Activated CD8-positive, alpha-beta T cell treated with anti-CD3 and anti-CD28 coated beads for 36 hours (primary cell): Measurements from ENCODE around the gene RPGRIP1L. TPM values are rescaled to one million over a fixed set of nuclear protein-coding genes. Genes with fewer than 3 reads are reported as not detected.

ENCODE experiments used
- ATAC-seq: fragments of 200-7000 bp; cut with Tn5 transposase; one replicate; pipeline ENCODE4 v1.10.0; 2021; ENCODE audit warnings: mild to moderate bottlenecking, moderate library complexity
- CTCF ChIA-PET: fragments of 350-600 bp; sonication (Branson Sonifier 250); formaldehyde crosslinking; loops from one replicate; lab custom pipeline; 2021; ENCODE audit warnings: antibody characterized with exemption; lab: Charles Lee
- POLR2A ChIA-PET: fragments of 350-600 bp; sonication (Branson Sonifier 250); formaldehyde crosslinking; loops from one replicate; lab custom pipeline; 2021; ENCODE audit warnings: antibody characterized with exemption; lab: Charles Lee
- DNase-seq: peaks from one replicate; pipeline ENCODE4 v3.0.0-alpha.2; 2020
- H3K27ac Mint-ChIP-seq: one replicate; pipeline ENCODE4 v1.8.0; 2021; ENCODE audit warnings: mild to moderate bottlenecking, mixed read lengths
- H3K27me3 Mint-ChIP-seq: one replicate; pipeline ENCODE4 v1.8.0; 2021; ENCODE audit warnings: mixed read lengths
- H3K36me3 Mint-ChIP-seq: one replicate; pipeline ENCODE4 v1.8.0; 2021; ENCODE audit warnings: low read depth, mixed read lengths
- H3K4me1 Mint-ChIP-seq: one replicate; pipeline ENCODE4 v1.8.0; 2021; ENCODE audit warnings: low read depth, mixed read lengths
- H3K4me3 Mint-ChIP-seq: one replicate; pipeline ENCODE4 v1.8.0; 2021; ENCODE audit warnings: mild to moderate bottlenecking, moderate library complexity, mixed read lengths
- H3K9me3 Mint-ChIP-seq: one replicate; pipeline ENCODE4 v1.8.0; 2021; ENCODE audit warnings: mixed read lengths
- intact Hi-C: fragments of 100-400 bp; cut with micrococcal nuclease; formaldehyde crosslinking; loops from one replicate; pipeline ENCODE4 v1.10.0; 2022
- total RNA-seq, 2 experiments: library from RNA; stranded (reverse); gene quantifications; one replicate each; pipeline ENCODE4 v1.2.3, GENCODE V29; 2021
- TF ChIP-seq, protein P1 (sequence below): fragments of 200-600 bp; IDR thresholded peaks from one replicate; pipeline ENCODE4 v1.8.0; 2022; ENCODE audit warnings: antibody characterized with exemption, mild to moderate bottlenecking

Gene RPGRIP1L
- total RNA-seq, 2 experiments from 2014 or later, result 6.0 to 6.2 TPM

DNA sequence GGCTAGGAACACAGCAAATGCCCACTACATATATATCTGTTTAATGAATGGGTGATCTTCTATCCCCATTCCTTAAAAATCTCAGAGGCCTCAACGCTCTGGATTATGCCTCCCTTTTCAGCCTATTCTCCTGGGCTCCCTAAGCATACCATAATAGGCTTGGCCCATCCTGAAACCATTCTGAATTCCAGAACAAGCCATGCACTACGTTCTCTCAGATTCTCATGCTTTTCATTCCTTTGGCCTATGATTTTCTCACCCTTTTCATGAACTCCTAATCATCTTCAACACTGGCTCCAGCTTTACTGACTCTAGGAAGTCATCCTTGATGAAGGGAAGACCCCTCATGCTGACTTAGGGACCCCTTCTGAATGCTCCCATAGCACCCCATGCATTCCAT lies 71.1 kb downstream of the RPGRIP1L start:
- intact Hi-C loops, result no loop called here
- no peak overlapping the region for H3K4me3 Mint-ChIP-seq
- peaks cover 2% of the 10 kb centered on the region for H3K36me3 Mint-ChIP-seq
- no peaks in the 10 kb centered on the region for H3K9me3 Mint-ChIP-seq
- TF ChIP-seq, protein P1, sequence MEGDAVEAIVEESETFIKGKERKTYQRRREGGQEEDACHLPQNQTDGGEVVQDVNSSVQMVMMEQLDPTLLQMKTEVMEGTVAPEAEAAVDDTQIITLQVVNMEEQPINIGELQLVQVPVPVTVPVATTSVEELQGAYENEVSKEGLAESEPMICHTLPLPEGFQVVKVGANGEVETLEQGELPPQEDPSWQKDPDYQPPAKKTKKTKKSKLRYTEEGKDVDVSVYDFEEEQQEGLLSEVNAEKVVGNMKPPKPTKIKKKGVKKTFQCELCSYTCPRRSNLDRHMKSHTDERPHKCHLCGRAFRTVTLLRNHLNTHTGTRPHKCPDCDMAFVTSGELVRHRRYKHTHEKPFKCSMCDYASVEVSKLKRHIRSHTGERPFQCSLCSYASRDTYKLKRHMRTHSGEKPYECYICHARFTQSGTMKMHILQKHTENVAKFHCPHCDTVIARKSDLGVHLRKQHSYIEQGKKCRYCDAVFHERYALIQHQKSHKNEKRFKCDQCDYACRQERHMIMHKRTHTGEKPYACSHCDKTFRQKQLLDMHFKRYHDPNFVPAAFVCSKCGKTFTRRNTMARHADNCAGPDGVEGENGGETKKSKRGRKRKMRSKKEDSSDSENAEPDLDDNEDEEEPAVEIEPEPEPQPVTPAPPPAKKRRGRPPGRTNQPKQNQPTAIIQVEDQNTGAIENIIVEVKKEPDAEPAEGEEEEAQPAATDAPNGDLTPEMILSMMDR, result no peak
- no peak overlapping the region for H3K27ac Mint-ChIP-seq
- no peaks in the 10 kb centered on the region for H3K4me1 Mint-ChIP-seq
- ChIA-PET CTCF (no interaction called here), POLR2A (no interaction called here)
- DNase-seq, result no peak
- no peaks in the 10 kb centered on the region for H3K27me3 Mint-ChIP-seq
- no peak for ATAC-seq

DNA sequence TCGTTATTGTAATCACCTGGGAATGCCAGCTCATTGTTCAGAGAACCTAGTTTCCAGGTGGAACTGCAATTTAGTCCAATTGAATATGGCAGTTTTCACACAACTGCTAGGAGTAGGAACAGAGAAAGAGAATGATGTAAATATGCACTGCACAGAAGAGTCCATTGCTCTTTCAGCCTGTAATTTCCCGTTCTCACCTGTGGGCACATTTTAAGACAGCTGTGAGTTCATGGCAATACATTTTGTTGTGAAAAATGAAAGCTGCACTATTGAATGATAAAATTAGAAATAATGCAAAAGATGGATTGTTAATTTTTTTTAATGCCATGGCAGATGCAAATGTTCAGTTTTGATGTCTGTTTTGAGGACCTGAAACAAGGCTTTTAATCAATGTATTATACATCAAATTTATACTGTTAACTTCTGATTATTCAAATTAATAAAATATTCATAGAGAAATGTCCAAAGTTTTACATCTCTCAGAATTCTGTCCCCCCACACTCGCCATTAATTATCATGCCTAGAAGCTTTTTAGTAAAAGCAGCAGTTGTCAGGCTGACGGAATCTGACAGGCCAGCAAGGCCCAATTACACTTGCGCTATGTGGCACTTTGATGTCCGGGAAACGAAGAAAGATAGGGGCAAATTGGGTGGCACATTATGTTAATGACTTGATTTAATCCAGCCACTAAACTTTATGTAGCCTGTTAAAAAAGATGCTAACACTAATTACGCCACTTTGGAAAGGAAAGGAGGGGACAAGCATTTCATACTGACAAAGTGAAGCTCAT lies 72.2 kb downstream of the RPGRIP1L start:
- Mint-ChIP-seq H3K4me1 (no peaks in the 10 kb centered on the region), H3K27me3 (no peaks in the 10 kb centered on the region), H3K4me3 (no peak overlapping the region), H3K27ac (no peak overlapping the region), H3K36me3 (peaks cover 2% of the 10 kb centered on the region), H3K9me3 (no peaks in the 10 kb centered on the region)
- ChIA-PET CTCF (no interaction called here), POLR2A (no interaction called here)
- no peak for ATAC-seq
- TF ChIP-seq, protein P1, result no peak
- no peak for DNase-seq
- intact Hi-C loops, result no loop called here

DNA sequence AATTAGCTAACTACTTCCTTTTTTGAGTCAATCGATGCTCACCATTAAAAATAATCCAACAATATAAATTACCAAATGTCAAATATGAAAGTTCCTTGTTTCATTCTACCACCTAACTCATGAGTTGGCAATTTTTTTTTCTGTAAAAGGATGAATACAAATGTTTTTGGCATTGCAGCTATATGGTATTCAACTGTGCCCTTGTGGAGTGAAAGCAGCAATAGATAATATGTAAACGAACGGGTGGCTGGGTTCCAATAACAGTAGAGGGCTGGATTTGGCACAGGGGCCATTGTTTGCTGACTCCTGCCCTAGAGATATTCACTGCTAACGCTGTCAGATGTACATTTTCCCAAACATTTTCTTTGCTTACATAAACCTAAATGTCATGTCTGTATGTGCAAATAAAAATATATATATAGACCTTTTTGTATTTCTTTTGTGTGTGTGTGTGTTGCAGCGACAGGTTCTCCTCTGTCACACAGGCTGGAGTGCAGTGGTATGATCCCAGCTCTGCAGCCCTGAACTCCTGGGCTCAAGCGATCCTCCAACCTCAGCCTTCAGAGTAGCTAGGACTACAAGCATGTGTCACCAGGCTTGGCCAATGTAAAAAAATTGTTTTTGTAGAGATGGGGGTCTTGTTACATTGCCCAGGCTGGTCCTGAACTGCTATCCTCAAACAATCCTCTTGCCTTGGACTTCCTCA lies 73.9 kb downstream of the RPGRIP1L start:
- CTCF ChIA-PET, result no interaction called here
- H3K4me3 Mint-ChIP-seq, result no peak overlapping the region
- H3K27ac Mint-ChIP-seq, result no peak overlapping the region
- no peaks in the 10 kb centered on the region for H3K36me3 Mint-ChIP-seq
- no peak for DNase-seq
- H3K27me3 Mint-ChIP-seq, result no peaks in the 10 kb centered on the region
- no peaks in the 10 kb centered on the region for H3K9me3 Mint-ChIP-seq
- no peak for ATAC-seq
- POLR2A ChIA-PET, result interaction anchor here (1.0 kb wide), 1 partner anchor 101 kb away, joined by 3 read pairs; no protein-coding TSS in a partner anchor
- H3K4me1 Mint-ChIP-seq, result no peaks in the 10 kb centered on the region
- TF ChIP-seq, protein P1, result no peak
- intact Hi-C loops, result no loop called here

DNA sequence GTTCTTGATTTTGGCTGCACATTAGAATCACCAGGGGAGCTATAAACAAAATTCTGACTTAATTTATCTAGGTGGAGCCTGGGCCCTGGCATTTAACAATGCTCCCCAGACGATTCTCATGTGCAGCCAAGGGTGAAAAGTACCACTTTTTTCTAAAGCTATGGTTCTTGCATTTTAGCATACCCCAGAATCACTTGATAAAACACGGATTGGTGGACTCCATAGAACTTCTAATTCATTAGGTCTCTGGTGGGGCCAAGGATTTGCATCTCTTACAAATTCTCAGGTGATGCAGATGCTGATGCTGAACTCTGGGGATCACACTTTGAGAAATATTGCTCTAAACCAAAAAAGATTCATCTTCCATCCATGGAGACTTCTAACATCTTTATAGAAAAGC lies 74.5 kb downstream of the RPGRIP1L start:
- Mint-ChIP-seq H3K9me3 (no peaks in the 10 kb centered on the region), H3K27ac (no peak overlapping the region), H3K36me3 (no peaks in the 10 kb centered on the region), H3K4me3 (no peak overlapping the region), H3K4me1 (no peaks in the 10 kb centered on the region), H3K27me3 (no peaks in the 10 kb centered on the region)
- DNase-seq (no peak), ATAC-seq (no peak)
- TF ChIP-seq, protein P1, result no peak
- ChIA-PET CTCF (no interaction called here), POLR2A (interaction anchor here (1.0 kb wide), 1 partner anchor 102 kb away, joined by 3 read pairs; no protein-coding TSS in a partner anchor)
- intact Hi-C loops, result no loop called here

DNA sequence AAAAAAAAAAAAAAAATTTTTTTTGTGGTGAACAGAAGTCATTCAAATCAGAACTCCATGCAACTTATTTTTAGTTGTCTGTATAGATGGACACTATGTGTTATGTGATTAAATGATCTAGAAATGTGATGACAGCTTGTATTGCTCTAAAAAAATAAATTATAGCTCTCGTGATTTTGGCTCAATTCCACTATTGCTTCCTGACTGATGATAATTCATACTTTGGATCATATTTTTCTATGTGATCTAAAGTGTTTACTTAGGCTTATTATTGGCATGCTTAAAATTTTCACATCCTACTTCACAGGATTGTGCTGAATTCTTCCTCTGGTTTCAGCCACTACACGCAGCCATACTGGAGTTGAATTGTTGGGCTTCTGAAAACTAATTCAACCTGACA lies 76.8 kb downstream of the RPGRIP1L start:
- TF ChIP-seq, protein P1, result no peak
- Mint-ChIP-seq H3K9me3 (no peaks in the 10 kb centered on the region), H3K4me3 (no peak overlapping the region), H3K27ac (no peak overlapping the region), H3K4me1 (no peaks in the 10 kb centered on the region), H3K36me3 (no peaks in the 10 kb centered on the region), H3K27me3 (no peaks in the 10 kb centered on the region)
- DNase-seq (no peak), ATAC-seq (no peak)
- intact Hi-C loops, result no loop called here
- ChIA-PET CTCF (no interaction called here), POLR2A (no interaction called here)
